Activated CD4-positive, CD25-positive, alpha-beta regulatory T cell (primary cell): ENCODE results near the gene PLA2G3.
A peak's percentile ranks its signal among the peaks of the same experiment; 100 is the strongest.

Experiments used
- DNase-seq, 4 experiments: peaks; one replicate each; lab custom pipeline; 2025; lab: John Stamatoyannopoulos, UW

Gene PLA2G3

GRCh38 chr22:31086703-31087330, 53.5 kb downstream of the PLA2G3 start:
- no peak for DNase-seq

DNA sequence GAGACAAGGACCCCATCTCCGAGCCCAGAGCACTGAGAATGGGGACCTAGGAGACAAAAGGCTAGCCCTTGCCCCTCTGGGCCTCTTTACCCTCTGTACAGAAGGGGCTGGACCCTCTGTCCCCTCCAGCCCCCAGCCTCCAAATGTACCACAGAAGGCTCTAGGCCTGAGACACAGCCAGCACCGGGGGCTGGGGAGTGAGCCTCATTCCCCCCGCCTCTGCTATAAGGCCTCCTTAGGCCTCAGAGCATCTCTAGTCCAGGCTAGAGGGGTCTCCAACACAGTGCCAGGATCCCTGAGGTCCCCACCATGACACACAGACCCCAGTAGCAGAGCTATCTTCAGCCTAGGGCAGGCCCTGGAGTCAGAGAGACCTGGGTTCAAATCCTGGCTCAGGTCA, 54.4 kb downstream of the PLA2G3 start:
- no peak for DNase-seq

DNA sequence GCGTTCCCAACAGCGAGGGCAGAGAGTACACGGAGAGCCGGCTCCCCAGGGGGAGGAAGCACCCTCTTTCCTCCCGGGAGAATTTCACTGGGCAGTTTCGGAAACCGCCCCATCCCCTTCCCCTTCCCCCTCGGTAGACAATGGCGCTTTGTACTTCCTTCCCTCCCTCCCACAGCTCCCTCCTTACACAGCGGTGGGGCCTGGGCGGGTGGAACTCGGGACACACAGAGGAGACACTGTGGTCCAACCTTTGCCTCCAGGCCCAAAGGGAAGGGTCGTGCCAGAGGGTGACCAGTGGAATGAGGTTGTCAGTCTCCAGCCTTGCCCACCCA, 54.8 kb downstream of the PLA2G3 start:
- no peak for DNase-seq

DNA sequence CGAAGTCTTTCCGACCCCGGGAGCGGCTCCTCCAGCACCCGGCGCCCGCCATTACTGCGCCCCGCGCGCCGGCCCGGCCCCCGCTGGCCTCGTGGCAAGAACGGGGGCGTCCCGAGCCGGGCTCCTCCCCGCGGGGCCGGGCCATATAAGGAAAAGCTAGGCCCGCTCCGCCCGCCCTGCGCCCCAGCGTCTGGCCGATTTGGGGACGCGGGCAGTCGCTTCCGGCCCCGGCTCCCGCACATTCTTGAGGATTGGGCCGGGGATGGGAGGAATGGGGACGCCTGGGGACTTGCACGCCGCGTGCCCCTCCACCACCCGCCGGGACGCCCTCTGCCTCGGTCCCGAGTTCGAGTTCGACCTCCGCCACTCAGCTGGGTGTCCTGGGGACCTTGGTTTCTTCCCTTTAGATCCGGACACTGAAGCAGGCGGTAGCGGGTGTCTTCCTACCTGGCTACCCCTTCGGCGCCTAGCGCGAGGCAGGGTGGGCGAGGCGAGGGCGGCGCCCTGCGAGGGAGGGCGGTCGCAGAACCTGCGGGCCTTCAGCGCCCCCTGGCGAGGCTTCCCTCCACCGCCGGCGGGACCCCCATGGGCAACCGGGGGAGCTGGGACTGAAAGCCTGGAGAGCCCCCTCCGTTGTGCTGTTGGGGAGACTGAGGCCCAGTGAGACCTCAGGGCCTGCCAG, 55.4 kb downstream of the PLA2G3 start:
- DNase-seq = peak; percentile 71 to 78 (median 77)
